GM21619 (cell line): ENCODE measurements around the gene MVD.
"Not testable (repeated sequence)": the region's sequence is repeated elsewhere in the genome, so short reads cannot be mapped to it uniquely, and the experiment has no call there.

Source experiments
- ATAC-seq: cut with Tn5 transposase; IDR thresholded peaks from one replicate; pipeline ENCODE4 v1.9.1; 2021; ENCODE audit not compliant: unreplicated experiment

Gene MVD

GRCh38 chr16:88684569-88685155, 21.8 kb upstream of the MVD start:
- no peak for ATAC-seq

GRCh38 chr16:88681709-88682451, 19.0 kb upstream of the MVD start:
- peak; percentile 66 for ATAC-seq

- peak; percentile 20 for ATAC-seq
Observed at GRCh38 chr16:88681084-88681680, 18.3 kb upstream of the MVD start.

- no peak for ATAC-seq
Observed at GRCh38 chr16:88680554-88681083, 17.7 kb upstream of the MVD start.

- no peak for ATAC-seq
Observed at GRCh38 chr16:88678224-88678979, 15.5 kb upstream of the MVD start.

GRCh38 chr16:88677721-88678120, 14.8 kb upstream of the MVD start:
- ATAC-seq: no peak

- no peak for ATAC-seq
Observed at GRCh38 chr16:88676502-88677242, 13.8 kb upstream of the MVD start.

- no peak for ATAC-seq
Observed at GRCh38 chr16:88673716-88674379, 11.0 kb upstream of the MVD start.

GRCh38 chr16:88672776-88673175, 9.9 kb upstream of the MVD start:
- no peak for ATAC-seq

- ATAC-seq: no peak
Observed at GRCh38 chr16:88671806-88672205, 8.9 kb upstream of the MVD start.

GRCh38 chr16:88669980-88670379, 7.1 kb upstream of the MVD start:
- ATAC-seq: no peak

GRCh38 chr16:88669493-88669892, 6.6 kb upstream of the MVD start:
- not testable (repeated sequence) for ATAC-seq

- no peak for ATAC-seq
Observed at GRCh38 chr16:88667461-88667860, 4.6 kb upstream of the MVD start.

- ATAC-seq: no peak
Observed at GRCh38 chr16:88665570-88665969, 2.7 kb upstream of the MVD start.

- ATAC-seq: no peak
Observed at GRCh38 chr16:88665148-88665547, 2.3 kb upstream of the MVD start.

- ATAC-seq: no peak
Observed at GRCh38 chr16:88662222-88662842, 559 bp downstream of the MVD start.

GRCh38 chr16:88661468-88661867, 1.4 kb downstream of the MVD start:
- no peak for ATAC-seq

- ATAC-seq: no peak
Observed at GRCh38 chr16:88659160-88659559, 3.7 kb downstream of the MVD start.

GRCh38 chr16:88658714-88659113, 4.2 kb downstream of the MVD start:
- ATAC-seq: no peak

GRCh38 chr16:88657371-88657770, 5.5 kb downstream of the MVD start:
- ATAC-seq: no peak
